HG02852 (cell line): ENCODE measurements around the gene ATG13.

ENCODE experiments used
- ATAC-seq: cut with Tn5 transposase; IDR thresholded peaks from one replicate; pipeline ENCODE4 v1.9.1; 2021; ENCODE audit warnings: mild to moderate bottlenecking, moderate library complexity; ENCODE audit not compliant: unreplicated experiment

ATG13 gene

DNA sequence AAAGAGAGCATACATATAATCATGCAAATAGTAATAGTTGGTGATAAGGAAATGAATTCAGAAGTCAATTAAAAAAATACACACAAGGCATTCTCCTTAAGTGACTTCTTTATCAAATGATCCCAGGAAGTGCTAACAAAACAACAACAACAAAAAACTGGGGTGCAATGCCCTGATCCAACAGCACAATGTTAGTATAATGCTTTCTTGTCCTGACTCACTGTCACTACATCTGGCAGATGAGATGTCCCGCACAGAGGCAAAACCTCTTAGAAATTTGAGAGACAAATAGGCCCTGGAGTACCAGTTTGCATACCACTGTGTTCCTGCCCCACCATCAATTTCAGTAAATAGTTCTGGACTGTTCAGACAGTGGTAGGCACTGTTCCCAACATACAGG, 12.6 kb upstream of the ATG13 start:
- ATAC-seq, result no peak

DNA sequence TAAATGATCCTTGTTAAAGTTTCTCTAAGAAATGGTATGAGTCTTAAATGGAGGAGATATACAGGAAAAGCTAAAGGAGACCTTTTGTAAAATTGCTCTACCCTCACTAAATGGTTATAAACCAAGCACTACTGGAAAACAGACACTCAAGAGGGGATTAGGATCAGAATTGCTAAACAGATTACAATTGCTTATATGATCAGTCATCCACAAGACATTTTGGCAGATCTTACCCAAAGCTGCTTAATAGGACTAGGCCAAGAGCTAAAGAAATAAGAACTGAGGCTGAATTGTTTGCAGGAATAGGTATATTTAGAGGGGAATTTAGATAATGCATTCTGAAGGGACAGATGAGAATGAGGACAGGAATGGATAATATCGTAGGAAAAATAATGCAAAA, 9.8 kb upstream of the ATG13 start:
- ATAC-seq, result no peak

DNA sequence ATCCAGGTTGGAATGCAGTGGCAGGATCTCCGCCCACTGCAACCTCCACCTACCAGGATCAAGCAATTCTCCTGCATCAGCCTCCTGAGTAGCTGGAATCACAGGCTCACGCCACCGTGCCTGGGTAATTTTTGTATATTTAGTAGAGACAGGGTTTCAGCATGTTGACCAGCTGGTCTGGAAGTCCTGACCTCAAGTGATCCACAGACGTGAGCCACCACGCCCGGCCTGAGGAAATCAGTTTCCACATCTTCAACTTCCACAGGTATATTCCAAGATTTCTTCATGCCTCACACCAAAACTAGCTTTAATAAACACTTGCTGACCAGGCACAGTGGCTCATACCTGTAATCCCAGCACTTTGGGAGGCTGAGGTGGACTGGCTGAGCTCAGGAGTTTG, 8.0 kb upstream of the ATG13 start:
- no peak for ATAC-seq

- ATAC-seq, result no peak
Observed at GRCh38 chr11:46611526-46612304, 5.6 kb upstream of the ATG13 start.

DNA sequence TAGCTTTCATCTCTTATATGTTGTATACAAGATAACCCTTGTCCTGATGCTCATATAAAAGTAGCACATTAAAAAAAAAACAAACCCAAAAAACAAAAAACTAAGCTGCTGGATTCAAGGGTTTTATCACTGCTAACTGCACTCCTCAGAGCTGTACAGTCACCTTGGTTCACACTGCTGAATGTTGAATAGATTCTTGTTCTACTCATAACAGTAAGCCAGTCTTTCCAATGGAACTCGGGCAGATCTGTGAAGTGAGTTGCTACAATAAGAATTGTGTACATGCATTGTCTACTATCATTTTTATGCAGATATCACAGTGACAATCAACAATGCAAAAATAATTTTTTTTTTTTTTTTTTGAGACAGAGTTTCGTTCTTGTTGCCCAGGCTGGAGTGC, 5.0 kb upstream of the ATG13 start:
- ATAC-seq, result no peak

- no peak for ATAC-seq
Observed at GRCh38 chr11:46615756-46616155, 1.6 kb upstream of the ATG13 start.

DNA sequence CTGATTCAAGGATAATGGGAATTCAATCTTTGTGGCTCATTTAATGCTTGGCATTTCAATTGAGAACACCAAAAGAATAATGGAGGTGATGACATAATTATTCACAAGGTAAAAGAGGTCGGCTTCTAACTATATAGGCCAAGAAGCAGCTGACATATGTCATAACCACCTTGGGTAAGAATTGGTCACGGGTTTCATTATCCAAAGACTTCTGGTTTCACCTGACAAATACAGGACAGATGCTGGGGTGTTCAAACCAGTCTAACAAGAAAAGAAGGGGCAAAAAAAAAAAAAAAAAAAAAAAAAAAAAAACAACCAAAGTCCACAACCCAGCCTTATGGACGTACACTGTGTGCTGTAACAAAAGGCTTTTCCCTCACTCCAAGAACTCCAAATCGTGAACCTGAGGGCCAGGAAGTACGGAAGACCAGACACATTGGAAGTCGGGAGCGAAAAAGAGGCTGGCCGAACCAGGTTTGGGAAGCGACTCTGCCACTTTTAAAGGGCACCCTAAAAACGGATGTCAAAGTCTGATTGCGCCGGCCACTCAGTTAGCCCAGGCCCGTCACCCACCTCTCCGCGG, 711 bp upstream of the ATG13 start:
- peak; percentile 7 for ATAC-seq

- ATAC-seq, result no peak
Observed at GRCh38 chr11:46617972-46618314, 590 bp downstream of the ATG13 start.

DNA sequence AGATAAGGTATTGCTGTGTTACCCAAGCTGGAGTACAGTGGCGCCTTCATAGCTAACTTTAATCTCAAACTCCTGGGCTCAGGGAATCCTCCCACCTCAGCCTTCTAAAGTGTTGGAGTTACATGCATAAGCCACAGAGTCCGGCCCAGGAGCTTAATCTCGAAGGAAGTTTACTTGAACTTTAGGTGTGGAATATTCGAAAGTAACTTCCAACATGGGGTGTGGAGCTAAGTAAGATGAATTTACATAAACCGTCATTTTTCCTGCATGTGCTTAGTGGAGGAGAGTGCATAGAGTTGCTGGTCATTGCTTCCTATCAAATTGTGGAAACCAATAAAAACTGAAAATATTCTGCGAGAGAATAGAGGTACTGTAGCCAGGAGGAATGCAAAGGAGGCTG, 1.5 kb downstream of the ATG13 start:
- no peak for ATAC-seq

DNA sequence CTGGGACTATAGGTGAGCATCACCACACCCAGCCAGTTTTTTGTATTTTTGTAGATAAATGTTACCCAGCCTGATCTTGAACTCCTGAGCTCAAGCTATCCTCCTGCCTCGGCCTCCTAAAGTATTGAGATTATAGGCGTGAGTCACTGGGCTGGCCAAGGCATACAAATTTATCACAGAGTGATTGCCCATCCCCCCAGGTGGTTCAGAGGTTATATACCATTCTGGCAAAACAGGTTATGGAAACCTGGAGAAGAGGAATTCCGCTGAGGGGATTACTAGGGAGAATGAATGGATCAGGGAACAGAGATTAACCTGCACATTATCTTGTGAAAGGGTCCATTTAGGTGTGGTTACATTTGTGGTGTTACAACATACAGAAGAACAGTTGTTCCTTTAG, 8.1 kb downstream of the ATG13 start:
- no peak for ATAC-seq

DNA sequence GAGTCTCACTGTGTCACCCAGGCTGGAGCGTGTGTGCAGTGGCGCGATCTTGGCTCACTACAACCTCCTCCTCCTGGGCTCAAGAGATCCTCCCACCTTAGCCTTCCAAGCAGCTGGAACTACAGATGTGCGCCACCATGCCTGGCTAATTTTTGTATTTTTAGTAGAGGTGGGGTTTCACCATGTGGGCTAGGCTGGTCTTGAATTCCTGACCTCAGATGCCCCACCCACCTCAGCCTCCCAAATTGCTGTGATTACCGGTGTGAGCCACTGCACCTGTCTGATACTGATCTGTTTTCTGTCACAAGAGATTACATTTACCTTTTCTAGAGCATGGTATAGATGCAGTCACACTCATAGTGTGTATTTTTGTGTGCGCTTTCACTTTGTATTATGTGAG, 11.6 kb downstream of the ATG13 start:
- ATAC-seq, result no peak

GRCh38 chr11:46630237-46630636, 12.9 kb downstream of the ATG13 start:
- no peak for ATAC-seq

DNA sequence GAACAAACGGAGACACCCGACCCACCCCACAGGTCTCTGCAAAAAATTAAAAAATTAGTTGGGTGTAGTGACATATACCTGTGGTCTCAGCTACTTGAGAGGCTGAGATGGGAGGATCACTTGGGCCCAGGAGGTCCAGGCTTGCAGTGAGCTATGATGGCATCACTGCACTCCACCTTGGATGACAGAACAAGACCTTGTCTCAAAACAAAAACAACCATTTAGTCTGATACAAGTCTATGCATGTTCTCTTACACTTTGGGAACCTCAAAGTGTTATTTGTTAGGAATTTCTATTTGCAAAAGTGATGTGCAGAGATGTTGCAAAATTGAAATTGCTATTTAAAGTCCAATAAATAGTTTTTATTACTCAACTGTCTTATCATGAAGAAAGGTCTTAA, 14.3 kb downstream of the ATG13 start:
- ATAC-seq, result no peak

DNA sequence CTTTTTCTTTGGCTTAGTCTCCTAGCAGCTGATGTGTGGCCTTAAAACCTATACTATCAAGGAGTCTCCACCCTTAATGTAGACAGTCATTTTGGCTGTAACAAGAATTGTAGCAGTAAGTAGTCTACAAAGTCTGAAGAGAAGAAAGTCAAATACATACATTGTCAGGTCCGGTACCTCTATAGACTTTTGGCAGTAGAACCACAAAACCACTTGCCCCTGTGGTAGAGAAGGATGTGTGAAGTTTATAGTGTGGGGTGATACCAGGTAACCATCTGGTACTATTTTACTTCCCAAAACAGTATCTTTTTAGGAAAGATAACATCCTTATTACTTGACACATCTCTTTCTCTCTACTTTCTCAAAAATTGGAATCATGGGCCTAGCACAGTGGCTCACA, 15.1 kb downstream of the ATG13 start:
- ATAC-seq, result no peak

DNA sequence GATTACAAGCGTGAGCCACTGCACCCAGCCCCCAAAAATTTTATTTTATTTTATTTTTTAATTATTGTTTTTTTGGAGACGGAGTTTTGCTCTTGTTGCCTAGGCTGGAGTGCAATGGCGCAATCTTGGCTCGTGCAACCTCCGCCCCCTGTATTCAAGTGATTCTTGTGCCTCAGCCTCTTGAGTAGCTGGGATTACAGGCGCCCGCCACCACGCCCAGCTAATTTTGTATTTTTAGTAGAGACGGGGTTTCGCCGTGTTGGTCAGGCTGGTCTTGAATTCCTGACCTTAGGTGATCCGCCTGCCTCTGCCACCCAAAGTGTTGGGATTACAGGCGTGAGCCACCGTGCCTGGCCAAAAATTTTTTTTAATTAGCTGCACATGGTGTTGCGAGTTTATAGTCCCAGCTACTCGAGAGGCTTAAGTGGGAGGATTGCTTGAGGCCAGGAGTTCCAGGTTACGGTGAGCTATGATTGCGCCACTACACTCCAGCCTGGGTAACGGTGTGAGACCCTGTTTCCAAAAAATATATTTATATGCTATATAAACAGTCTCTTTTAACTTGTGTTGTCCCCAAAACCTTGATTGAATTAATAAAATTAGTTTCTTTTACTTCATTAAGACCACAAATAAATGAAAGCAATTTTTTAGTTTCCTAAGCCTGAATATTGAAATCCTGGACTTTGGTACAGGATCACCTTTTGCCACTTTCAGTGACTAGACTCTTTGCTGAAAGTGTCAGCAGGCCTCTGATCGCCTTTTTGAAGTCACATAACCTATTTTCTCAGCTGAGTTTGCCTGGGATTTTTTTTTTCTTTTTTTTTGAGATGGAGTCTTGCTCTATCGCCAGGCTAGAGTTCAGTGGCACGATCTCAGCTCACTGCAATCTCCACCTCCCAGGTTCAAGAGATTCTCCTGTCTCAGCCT, 16.2 kb downstream of the ATG13 start:
- no peak for ATAC-seq

GRCh38 chr11:46635557-46636139, 18.3 kb downstream of the ATG13 start:
- no peak for ATAC-seq

DNA sequence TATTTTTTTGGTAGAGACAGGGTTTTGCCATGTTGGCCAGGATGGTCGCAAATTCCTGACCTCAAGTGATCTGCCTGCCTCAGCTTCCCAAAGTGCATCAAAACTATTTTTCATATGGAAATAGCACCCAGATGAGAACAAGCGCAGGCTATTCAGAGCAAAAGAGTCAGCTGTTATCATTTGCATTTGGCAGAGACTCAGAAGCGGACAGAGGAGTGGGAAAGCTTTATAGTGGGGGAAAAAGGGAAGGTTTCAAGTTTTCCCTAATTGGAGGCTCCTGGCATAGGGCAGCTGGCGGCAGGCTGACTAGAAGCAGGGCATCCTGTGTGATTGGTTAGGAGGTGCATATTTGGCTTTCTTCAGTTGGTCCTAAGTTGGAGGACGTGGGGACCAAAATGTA, 20.2 kb downstream of the ATG13 start:
- ATAC-seq, result no peak

DNA sequence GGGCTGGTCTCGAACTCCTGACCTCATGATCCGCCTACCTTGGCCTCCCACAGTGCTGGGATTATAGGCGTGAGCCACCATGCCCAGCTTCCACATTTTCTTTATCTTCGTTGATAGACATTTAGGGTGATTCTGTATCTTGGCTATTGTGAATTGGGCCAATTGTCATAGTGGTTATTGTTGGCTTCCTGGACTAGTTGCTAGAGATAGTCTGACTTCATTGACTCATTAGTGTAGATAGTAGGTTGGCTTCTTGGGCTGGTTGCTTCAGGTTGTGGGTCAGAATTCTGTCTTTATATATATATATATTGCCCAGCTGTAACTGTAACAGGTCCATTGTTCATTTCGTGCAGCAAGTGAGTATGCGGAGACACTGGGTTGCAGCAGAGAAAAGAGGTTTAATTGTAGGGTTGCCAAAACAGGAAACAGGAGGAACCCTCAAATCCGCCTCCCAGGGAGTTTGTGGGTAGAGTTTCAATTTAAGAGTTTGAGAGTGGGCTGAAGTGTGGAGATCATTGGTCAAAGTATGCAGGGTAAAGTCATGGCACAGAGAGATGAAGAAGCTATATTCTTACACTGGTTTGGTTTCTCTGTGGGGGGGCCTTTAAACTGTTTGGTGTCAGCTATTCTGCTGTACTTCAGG, 22.0 kb downstream of the ATG13 start:
- no peak for ATAC-seq

DNA sequence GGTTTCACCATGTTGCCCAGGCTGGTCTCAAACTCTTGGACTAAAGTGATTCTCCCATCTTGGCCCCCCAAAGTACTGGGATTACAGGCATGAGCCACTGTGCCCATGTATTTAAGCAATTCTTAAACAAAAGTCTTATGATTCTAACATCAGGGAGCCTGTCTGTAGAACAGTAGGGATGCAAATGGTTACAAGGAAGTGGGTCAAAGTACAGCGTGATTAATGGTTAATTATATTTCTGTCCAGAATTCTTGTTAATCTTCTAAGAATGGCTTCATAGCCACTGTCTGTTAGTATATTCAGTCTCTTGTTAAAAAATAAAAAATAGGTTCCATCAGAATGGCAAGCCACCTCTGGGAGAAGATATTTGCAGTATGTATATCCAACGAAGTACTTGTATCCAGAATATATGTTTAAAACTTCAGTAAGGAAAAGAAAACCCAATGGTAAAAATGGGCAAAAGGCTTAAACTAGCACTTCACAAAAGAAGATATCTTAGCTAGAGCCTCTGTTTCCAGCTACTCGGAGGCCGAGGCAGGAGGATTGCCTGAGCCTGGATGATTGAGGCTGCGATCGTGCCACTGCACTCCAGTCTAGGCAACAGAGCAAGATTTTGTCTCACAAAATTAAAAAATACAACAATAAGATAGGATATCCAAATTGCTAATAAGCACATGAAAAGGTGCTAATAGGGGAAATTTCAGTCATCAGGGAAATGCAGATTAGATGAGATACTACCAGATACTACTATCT, 22.9 kb downstream of the ATG13 start:
- no peak for ATAC-seq

DNA sequence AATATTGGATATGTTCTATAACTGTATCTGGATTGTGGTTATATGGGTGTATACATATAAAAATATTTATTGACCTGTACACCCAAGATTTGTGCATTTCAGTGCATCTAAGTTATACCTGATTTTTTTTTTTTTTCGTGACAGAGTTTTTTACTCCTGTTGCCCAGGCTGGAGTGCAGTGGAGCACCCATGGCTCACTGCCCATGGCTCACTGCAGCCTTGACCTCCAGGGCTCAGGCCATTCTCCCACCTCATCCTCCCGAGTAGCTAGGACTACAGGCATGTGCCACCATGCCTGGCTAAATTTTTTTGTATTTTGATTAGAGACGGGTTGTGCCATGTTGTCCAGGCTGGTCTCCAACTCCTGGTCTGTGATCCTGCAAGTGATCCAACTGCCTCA, 24.3 kb downstream of the ATG13 start:
- ATAC-seq, result no peak
